Measurements from ENCODE around the gene TTC33. TPM values are rescaled to one million over a fixed set of nuclear protein-coding genes. Genes with fewer than 3 reads are reported as not detected.
"Not testable (repeated sequence)": the region's sequence is repeated elsewhere in the genome, so short reads cannot be mapped to it uniquely, and the experiment has no call there.

Gene TTC33
- total and polyA plus RNA-seq, 10 donors, result 4.3 to 17.9 (median 13.7) TPM

DNA sequence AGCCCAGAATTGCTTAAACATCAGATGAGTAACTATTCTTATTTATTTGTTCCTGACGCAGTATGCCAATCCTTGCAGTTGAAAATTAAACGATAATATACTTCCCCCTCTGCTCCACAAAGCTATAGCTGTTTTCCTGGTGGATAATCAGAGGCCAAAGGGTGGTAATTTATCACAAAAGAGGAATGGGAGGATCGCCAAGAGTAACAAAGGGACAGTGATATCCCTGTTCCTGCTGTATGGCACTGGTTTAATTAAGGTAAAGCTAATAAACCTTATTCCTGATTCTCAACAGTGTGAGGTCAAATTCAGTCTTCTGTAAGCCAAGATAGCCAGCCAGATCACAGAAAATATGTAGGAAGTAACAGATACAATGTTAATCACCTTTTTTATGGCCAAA lies 109.5 kb downstream of the TTC33 start:
- DNase-seq, result no peak
- intact Hi-C loops (cut with DNase I; ENCODE audit: low total_unique reads), result no loop called here
- Histone ChIP-seq H3K27ac (no peak overlapping the region), H3K36me3 (no peaks in the 10 kb centered on the region), H3K4me3 (no peak overlapping the region), H3K27me3 (replicated peaks in 1 of 7) (no peaks in the 10 kb centered on the region), H3K9me3 (peaks cover 0 to 4% (median 0%) of the 10 kb centered on the region in 8 donors), H3K4me1 (peaks cover 0 to 25% (median 0%) of the 10 kb centered on the region in 6 donors)
- 66 to 76% (median 73%) methylated on average over 3 of the region's 3 CpGs for WGBS, 5 donors
- no peak for TF ChIP-seq POLR2A (IDR thresholded peaks at IDR 0.05)
- TF ChIP-seq POLR2AphosphoS5 (IDR thresholded peaks at IDR 0.05), result no peak
- TF ChIP-seq, protein P1, sequence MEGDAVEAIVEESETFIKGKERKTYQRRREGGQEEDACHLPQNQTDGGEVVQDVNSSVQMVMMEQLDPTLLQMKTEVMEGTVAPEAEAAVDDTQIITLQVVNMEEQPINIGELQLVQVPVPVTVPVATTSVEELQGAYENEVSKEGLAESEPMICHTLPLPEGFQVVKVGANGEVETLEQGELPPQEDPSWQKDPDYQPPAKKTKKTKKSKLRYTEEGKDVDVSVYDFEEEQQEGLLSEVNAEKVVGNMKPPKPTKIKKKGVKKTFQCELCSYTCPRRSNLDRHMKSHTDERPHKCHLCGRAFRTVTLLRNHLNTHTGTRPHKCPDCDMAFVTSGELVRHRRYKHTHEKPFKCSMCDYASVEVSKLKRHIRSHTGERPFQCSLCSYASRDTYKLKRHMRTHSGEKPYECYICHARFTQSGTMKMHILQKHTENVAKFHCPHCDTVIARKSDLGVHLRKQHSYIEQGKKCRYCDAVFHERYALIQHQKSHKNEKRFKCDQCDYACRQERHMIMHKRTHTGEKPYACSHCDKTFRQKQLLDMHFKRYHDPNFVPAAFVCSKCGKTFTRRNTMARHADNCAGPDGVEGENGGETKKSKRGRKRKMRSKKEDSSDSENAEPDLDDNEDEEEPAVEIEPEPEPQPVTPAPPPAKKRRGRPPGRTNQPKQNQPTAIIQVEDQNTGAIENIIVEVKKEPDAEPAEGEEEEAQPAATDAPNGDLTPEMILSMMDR (IDR thresholded peaks at IDR 0.05 in 8 of 11, conservative IDR thresholded peaks at IDR 0.05 in 3 of 11), result no peak

DNA sequence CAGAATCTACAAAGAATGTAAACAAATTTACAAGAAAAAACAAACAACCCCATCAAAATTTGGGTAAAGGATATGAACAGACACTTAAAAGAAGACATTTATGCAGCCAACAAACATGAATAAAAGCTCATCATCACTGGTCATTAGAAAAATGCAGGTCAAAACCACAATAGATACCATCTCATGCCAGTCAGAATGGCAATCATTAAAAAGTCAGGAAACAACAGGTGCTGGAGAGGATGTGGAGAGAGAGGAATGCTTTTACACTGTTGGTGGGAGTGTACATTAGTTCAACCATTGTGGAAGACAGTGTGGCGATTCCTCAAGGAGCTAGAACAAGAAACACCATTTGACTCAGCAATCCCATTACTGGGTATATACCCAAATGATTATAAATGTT lies 116.2 kb downstream of the TTC33 start:
- H3K4me3 ChIP-seq; H3K36me3 ChIP-seq; DNase-seq; H3K27ac ChIP-seq; H3K27me3 ChIP-seq (replicated peaks in 1 of 7); intact Hi-C loops (cut with DNase I; ENCODE audit: low total_unique reads); H3K4me1 ChIP-seq: not testable (repeated sequence)
- 88 to 95% (median 94%) methylated on average over 1 of the region's 1 CpG for WGBS, 5 donors
- H3K9me3 ChIP-seq, result peaks cover 0 to 38% (median 22%) of the 10 kb centered on the region in 8 donors

DNA sequence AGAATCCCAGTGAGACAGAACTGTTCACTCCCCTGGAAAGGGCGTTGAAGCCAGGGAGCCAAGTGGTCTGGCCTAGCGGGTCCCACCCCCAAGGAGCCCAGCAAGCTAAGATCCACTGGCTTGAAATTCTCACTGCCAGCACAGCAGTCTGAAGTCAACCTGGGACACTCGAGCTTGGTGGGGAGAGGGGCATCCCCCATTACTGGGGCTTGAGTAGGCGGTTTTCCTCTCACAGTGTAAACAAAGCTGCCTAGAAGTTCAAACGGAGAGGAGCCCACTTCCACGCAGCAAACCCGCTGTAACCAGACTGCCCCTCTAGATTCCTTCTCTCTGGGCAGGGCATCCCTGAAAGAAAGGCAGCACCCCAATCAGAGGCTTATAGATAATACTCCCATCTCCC lies 121.2 kb downstream of the TTC33 start:
- no peak overlapping the region for H3K27ac ChIP-seq
- TF ChIP-seq POLR2A (IDR thresholded peaks at IDR 0.05) (no peak), POLR2AphosphoS5 (IDR thresholded peaks at IDR 0.05) (no peak)
- TF ChIP-seq, protein P1 (IDR thresholded peaks at IDR 0.05 in 8 of 11, conservative IDR thresholded peaks at IDR 0.05 in 3 of 11), result no peak
- no peaks in the 10 kb centered on the region for H3K27me3 ChIP-seq (replicated peaks in 1 of 7)
- peaks cover 0 to 8% (median 0%) of the 10 kb centered on the region in 6 donors for H3K4me1 ChIP-seq
- intact Hi-C loops (cut with DNase I; ENCODE audit: low total_unique reads), result no loop called here
- no peak for DNase-seq
- WGBS, 5 donors, result 76 to 100% (median 82%) methylated on average over 1 to 7 of the region's 7 CpGs
- no peak overlapping the region for H3K4me3 ChIP-seq
- no peaks in the 10 kb centered on the region for H3K36me3 ChIP-seq
- peaks cover 0 to 30% (median 22%) of the 10 kb centered on the region in 8 donors for H3K9me3 ChIP-seq

DNA sequence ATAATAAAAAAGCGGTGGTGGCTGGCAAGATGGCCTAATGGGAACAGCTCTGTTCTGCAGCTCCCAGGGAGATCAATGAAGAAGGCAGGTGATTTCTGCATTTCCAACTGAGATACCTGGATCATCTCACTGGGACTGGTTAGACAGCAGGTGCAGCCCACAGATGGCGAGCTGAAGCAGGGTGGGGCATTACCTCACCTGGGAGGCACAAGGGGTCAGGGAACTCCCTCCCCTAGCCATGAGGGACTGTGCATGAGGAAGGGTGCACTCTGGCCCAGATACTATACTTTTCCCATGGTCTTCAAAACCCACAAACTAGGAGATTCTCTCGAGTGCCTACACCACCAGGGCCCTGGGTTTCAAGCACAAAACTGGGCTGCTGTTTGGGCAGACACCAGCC lies 121.6 kb downstream of the TTC33 start:
- no peak for DNase-seq
- WGBS, 5 donors, result 72 to 93% (median 76%) methylated on average over 3 of the region's 3 CpGs
- no peak overlapping the region for H3K4me3 ChIP-seq
- H3K9me3 ChIP-seq, result peaks cover 0 to 26% (median 22%) of the 10 kb centered on the region in 8 donors
- H3K27ac ChIP-seq, result no peak overlapping the region
- no peaks in the 10 kb centered on the region for H3K36me3 ChIP-seq
- TF ChIP-seq POLR2A (IDR thresholded peaks at IDR 0.05) (no peak), POLR2AphosphoS5 (IDR thresholded peaks at IDR 0.05) (no peak)
- TF ChIP-seq, protein P1 (IDR thresholded peaks at IDR 0.05 in 8 of 11, conservative IDR thresholded peaks at IDR 0.05 in 3 of 11), result no peak
- H3K4me1 ChIP-seq, result peaks cover 0 to 8% (median 0%) of the 10 kb centered on the region in 6 donors
- intact Hi-C loops (cut with DNase I; ENCODE audit: low total_unique reads), result no loop called here
- no peaks in the 10 kb centered on the region for H3K27me3 ChIP-seq (replicated peaks in 1 of 7)

DNA sequence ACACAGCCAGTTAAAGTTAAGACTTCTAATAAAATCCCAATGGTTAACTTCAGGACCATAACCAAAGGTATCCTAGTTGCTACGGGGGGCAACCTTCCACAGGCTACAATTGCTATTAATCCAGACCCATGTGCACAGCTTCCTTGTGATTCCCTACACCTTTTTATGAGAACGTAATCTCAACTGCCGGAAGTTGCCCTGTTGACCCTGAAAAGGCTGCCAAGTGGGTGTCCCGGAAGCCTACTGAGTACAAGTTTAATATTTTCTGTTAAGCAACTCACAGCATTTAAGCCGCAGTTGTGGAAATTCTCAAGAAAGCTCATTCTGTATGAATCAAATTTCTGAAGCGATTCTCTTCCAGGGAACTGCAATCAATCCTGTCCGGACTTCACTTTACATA lies 124.5 kb downstream of the TTC33 start:
- 80 to 87% (median 85%) methylated on average over 7 of the region's 7 CpGs for WGBS, 5 donors
- Histone ChIP-seq H3K4me1 (peaks cover 0 to 25% (median 5%) of the 10 kb centered on the region in 6 donors), H3K36me3 (no peaks in the 10 kb centered on the region), H3K9me3 (peaks cover 0 to 9% (median 4%) of the 10 kb centered on the region in 8 donors), H3K4me3 (no peak overlapping the region), H3K27ac (no peak overlapping the region), H3K27me3 (replicated peaks in 1 of 7) (no peaks in the 10 kb centered on the region)
- no peak for DNase-seq
- TF ChIP-seq, protein P1 (IDR thresholded peaks at IDR 0.05 in 8 of 11, conservative IDR thresholded peaks at IDR 0.05 in 3 of 11), result no peak
- TF ChIP-seq POLR2AphosphoS5 (IDR thresholded peaks at IDR 0.05) (no peak), POLR2A (IDR thresholded peaks at IDR 0.05) (no peak)
- intact Hi-C loops (cut with DNase I; ENCODE audit: low total_unique reads), result no loop called here

All from spleen (tissue), 11 donors.